HepG2 (cell line): ENCODE measurements around the gene YWHAQ. TPM values are rescaled to one million over a fixed set of nuclear protein-coding genes. Genes with fewer than 3 reads are reported as not detected.

Source experiments
- AGO1 ChIP-seq: fragments of 200-400 bp; formaldehyde crosslinking; IDR thresholded peaks from 2 replicates; pipeline ENCODE4 v1.6.1; 2017; ENCODE audit warnings: mild to moderate bottlenecking, low read depth, low read length, moderate library complexity; ENCODE audit not compliant: poor library complexity, severe bottlenecking
- HNF4A ChIP-seq: sonication (generic); formaldehyde crosslinking; IDR thresholded peaks from 2 replicates; pipeline ENCODE4 v1.4.0; 2020; ENCODE audit warnings: missing genetic modification reagents
- JARID2 ChIP-seq: sonication (generic); formaldehyde crosslinking; IDR thresholded peaks from 2 replicates; pipeline ENCODE4 v1.8.1; 2023; ENCODE audit warnings: missing genetic modification reagents, inconsistent platforms; ENCODE audit not compliant: insufficient replicate concordance
- KLF13 ChIP-seq: sonication (generic); formaldehyde crosslinking; IDR thresholded peaks from 2 replicates; pipeline ENCODE4 v1.4.0; 2020; ENCODE audit warnings: mild to moderate bottlenecking, missing genetic modification reagents
- KMT2B ChIP-seq: IDR thresholded peaks from 2 replicates; pipeline ENCODE4 v1.6.1; 2016; ENCODE audit warnings: missing genetic modification reagents, missing compliant biosample characterization
- NFYC ChIP-seq: IDR thresholded peaks from 2 replicates; pipeline ENCODE4 v1.6.1; 2016; ENCODE audit warnings: missing genetic modification reagents, missing compliant biosample characterization
- PCBP1 ChIP-seq: fragments of 200-400 bp; formaldehyde crosslinking; IDR thresholded peaks from 2 replicates; pipeline ENCODE4 v1.6.1; 2017; ENCODE audit warnings: mild to moderate bottlenecking, low read depth, low read length, borderline replicate concordance
- PCBP2 ChIP-seq: fragments of 200-400 bp; formaldehyde crosslinking; optimal IDR thresholded peaks from 2 replicates; pipeline ENCODE3; 2018; ENCODE audit warnings: low read length, low read depth; ENCODE audit not compliant: poor library complexity, severe bottlenecking
- SIN3B ChIP-seq: fragments of 150-350 bp; IDR thresholded peaks from 2 replicates; pipeline ENCODE4 v1.6.1; 2014; ENCODE audit warnings: low read length
- SRSF9 ChIP-seq: fragments of 200-400 bp; formaldehyde crosslinking; IDR thresholded peaks from 2 replicates; pipeline ENCODE4 v1.6.1; 2018; ENCODE audit warnings: borderline replicate concordance, mild to moderate bottlenecking, low read depth, low read length; ENCODE audit not compliant: insufficient read depth, poor library complexity, severe bottlenecking
- SRY ChIP-seq: sonication (generic); formaldehyde crosslinking; IDR thresholded peaks from 2 replicates; pipeline ENCODE4 v1.8.0; 2022; ENCODE audit warnings: mild to moderate bottlenecking, missing genetic modification reagents
- TBX2 ChIP-seq: sonication (generic); formaldehyde crosslinking; IDR thresholded peaks from 2 replicates; pipeline ENCODE4 v1.5.0; 2020; ENCODE audit warnings: missing genetic modification reagents, mild to moderate bottlenecking, borderline replicate concordance
- ZNF337 ChIP-seq: sonication (generic); formaldehyde crosslinking; IDR thresholded peaks from 2 replicates; pipeline ENCODE4 v1.5.1; 2020; ENCODE audit warnings: missing genetic modification reagents, low read depth, mild to moderate bottlenecking, borderline replicate concordance
- ZNF547 ChIP-seq: sonication (generic); formaldehyde crosslinking; IDR thresholded peaks from 2 replicates; pipeline ENCODE4 v1.5.1; 2020; ENCODE audit warnings: mild to moderate bottlenecking, missing genetic modification reagents
- ZNF552 ChIP-seq: sonication (generic); formaldehyde crosslinking; IDR thresholded peaks from 2 replicates; pipeline ENCODE4 v1.9.0; 2022; ENCODE audit warnings: missing genetic modification reagents, mild to moderate bottlenecking, borderline replicate concordance
- ZNF749 ChIP-seq: sonication (generic); formaldehyde crosslinking; IDR thresholded peaks from 2 replicates; pipeline ENCODE4 v1.8.0; 2022; ENCODE audit warnings: mild to moderate bottlenecking, missing genetic modification reagents, moderate library complexity, borderline replicate concordance
- ZNF879 ChIP-seq: sonication (generic); formaldehyde crosslinking; IDR thresholded peaks from 2 replicates; pipeline ENCODE4 v1.8.1; 2023; ENCODE audit warnings: missing genetic modification reagents
- polyA plus RNA-seq, 8 experiments: library from polyadenylated mRNA; depleted of rRNA in 3 of 8; stranded (reverse) in 7 of 8; unstranded in 1 of 8; fragments of >200 nt; fragmentation: Illumina TruSeq in 4 of 8; extraction: Trizol in 4 of 8; gene quantifications; 2 replicates each; pipeline versions ENCODE4 v1.2.1 to v1.2.3, GENCODE V29; 2011 to 2016; ENCODE audit warnings: low read depth in 4 of 8, missing spikeins in 1 of 8, mixed read lengths in 1 of 8; ENCODE audit not compliant: insufficient read depth in 1 of 8
- total RNA-seq, 5 experiments: library from RNA; depleted of rRNA; stranded (reverse); fragments of >200 nt; fragmentation: Illumina TruSeq; extraction: Trizol; gene quantifications; 2 replicates each; pipeline ENCODE4 v1.2.3, GENCODE V29; 2016; ENCODE audit warnings: low read depth in 1 of 5
- TF ChIP-seq, protein P1 (sequence below): sonication (generic); formaldehyde crosslinking; IDR thresholded peaks from 2 replicates; pipeline ENCODE4 v1.5.1; 2020; ENCODE audit warnings: mild to moderate bottlenecking, missing genetic modification reagents, moderate library complexity
- TF ChIP-seq, protein P2 (sequence below): sonication (generic); formaldehyde crosslinking; IDR thresholded peaks from 2 replicates; pipeline ENCODE4 v1.8.1; 2023; ENCODE audit warnings: mild to moderate bottlenecking, missing genetic modification reagents
- TF ChIP-seq, protein P3 (sequence below): IDR thresholded peaks from 2 replicates; pipeline ENCODE4 v1.6.1; 2016; ENCODE audit warnings: missing genetic modification reagents, missing compliant biosample characterization
- TF ChIP-seq, protein P4 (sequence below): sonication (generic); formaldehyde crosslinking; IDR thresholded peaks from 2 replicates; pipeline ENCODE4 v1.8.0; 2023; ENCODE audit warnings: mild to moderate bottlenecking, missing genetic modification reagents
- TF ChIP-seq, protein P5 (sequence below): sonication (generic); formaldehyde crosslinking; conservative IDR thresholded peaks from 2 replicates; pipeline ENCODE4 v1.4.0; 2020; ENCODE audit warnings: missing genetic modification reagents
- TF ChIP-seq, protein P6 (sequence below): sonication (generic); formaldehyde crosslinking; IDR thresholded peaks from 2 replicates; pipeline ENCODE4 v1.8.0; 2022; ENCODE audit warnings: mild to moderate bottlenecking, missing genetic modification reagents, moderate library complexity

The YWHAQ gene
- total and polyA plus RNA-seq, 2 of the 13 experiments (the other 11 are each of a cell fraction or from before 2014, with no cell fraction given) = 160 to 304 TPM

DNA sequence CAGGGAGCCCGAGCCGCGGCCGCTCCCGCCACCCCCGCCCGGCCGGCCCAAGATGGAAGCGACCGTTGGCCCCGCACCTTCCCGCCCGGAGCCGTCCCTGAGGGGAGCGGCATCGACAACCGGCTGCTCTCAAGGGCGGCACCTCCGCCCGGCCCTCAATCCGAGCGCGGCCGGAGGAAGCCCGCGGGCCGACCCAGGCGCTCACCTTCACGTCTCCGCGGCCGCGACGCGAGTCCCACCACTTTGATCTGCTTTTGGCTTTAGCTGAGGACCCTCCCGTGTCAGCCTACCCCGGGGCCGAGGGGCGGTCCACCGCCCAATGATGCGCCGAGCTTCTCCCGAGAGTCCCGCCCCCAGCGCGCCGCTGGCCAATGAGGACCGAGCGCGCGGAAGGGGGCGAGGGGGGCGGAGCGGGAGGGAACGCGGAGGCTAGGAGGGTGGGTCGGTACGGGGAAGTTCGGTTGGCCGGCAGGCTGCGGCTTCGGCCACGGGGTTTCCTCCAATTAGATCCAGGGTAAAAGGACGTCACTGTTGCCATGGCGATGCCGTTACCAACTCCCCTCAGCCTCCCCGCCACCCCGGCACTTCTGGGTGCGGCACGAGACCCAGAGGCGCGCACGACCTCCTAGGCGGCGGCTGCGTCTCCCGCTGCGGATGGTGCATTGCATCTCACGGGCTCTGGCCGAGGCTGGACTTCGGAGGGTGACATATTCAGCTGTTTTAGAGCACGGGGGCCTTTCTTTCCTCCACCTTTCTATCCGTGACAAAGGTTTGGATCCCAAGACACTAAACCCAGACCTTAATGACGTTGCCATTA lies at the start of gene YWHAQ (continued):
- 0 out of 2 replicates have a peak, but pooled peaks have one; percentile 72 for TF ChIP-seq TBX2 (CRISPR knock-in tag)
- TF ChIP-seq JARID2 (CRISPR knock-in tag) = peak; percentile 17
- TF ChIP-seq, protein P1, sequence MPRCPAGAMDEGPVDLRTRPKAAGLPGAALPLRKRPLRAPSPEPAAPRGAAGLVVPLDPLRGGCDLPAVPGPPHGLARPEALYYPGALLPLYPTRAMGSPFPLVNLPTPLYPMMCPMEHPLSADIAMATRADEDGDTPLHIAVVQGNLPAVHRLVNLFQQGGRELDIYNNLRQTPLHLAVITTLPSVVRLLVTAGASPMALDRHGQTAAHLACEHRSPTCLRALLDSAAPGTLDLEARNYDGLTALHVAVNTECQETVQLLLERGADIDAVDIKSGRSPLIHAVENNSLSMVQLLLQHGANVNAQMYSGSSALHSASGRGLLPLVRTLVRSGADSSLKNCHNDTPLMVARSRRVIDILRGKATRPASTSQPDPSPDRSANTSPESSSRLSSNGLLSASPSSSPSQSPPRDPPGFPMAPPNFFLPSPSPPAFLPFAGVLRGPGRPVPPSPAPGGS (CRISPR knock-in tag) = peak; percentile 83
- TF ChIP-seq SIN3B = peak; percentile 17; the same call in 1 of the 2 replicates
- TF ChIP-seq SRSF9 = no peak
- TF ChIP-seq, protein P2, sequence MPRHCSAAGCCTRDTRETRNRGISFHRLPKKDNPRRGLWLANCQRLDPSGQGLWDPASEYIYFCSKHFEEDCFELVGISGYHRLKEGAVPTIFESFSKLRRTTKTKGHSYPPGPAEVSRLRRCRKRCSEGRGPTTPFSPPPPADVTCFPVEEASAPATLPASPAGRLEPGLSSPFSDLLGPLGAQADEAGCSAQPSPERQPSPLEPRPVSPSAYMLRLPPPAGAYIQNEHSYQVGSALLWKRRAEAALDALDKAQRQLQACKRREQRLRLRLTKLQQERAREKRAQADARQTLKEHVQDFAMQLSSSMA (CRISPR knock-in tag) = peak; percentile 69; the same call in 1 of the 2 replicates
- TF ChIP-seq ZNF552 = no peak; the same call in 1 of the 2 replicates
- peak; percentile 100 for TF ChIP-seq NFYC
- peak; percentile 40; the same call in 1 of the 2 replicates for TF ChIP-seq ZNF749 (CRISPR knock-in tag)
- TF ChIP-seq ZNF879 (CRISPR knock-in tag) = no peak
- TF ChIP-seq ZNF547 (CRISPR knock-in tag) = peak; percentile 72; the same call in 1 of the 2 replicates
- peak; percentile 82 for TF ChIP-seq KMT2B (CRISPR knock-in tag)
- TF ChIP-seq, protein P3, sequence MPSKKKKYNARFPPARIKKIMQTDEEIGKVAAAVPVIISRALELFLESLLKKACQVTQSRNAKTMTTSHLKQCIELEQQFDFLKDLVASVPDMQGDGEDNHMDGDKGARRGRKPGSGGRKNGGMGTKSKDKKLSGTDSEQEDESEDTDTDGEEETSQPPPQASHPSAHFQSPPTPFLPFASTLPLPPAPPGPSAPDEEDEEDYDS (CRISPR knock-in tag) = peak; percentile 98
- TF ChIP-seq, protein P4, sequence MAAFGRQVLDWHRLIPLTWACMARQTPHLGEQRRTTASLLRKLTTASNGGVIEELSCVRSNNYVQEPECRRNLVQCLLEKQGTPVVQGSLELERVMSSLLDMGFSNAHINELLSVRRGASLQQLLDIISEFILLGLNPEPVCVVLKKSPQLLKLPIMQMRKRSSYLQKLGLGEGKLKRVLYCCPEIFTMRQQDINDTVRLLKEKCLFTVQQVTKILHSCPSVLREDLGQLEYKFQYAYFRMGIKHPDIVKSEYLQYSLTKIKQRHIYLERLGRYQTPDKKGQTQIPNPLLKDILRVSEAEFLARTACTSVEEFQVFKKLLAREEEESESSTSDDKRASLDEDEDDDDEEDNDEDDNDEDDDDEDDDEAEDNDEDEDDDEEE = peak; percentile 74; the same call in 1 of the 2 replicates
- TF ChIP-seq, protein P5, sequence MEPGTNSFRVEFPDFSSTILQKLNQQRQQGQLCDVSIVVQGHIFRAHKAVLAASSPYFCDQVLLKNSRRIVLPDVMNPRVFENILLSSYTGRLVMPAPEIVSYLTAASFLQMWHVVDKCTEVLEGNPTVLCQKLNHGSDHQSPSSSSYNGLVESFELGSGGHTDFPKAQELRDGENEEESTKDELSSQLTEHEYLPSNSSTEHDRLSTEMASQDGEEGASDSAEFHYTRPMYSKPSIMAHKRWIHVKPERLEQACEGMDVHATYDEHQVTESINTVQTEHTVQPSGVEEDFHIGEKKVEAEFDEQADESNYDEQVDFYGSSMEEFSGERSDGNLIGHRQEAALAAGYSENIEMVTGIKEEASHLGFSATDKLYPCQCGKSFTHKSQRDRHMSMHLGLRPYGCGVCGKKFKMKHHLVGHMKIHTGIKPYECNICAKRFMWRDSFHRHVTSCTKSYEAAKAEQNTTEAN (CRISPR knock-in tag) = no peak
- TF ChIP-seq AGO1 = no peak
- peak; percentile 45 for TF ChIP-seq HNF4A
- 0 out of 2 replicates have a peak, but pooled peaks have one; percentile 14 for TF ChIP-seq ZNF337 (CRISPR knock-in tag)
- TF ChIP-seq, protein P6, sequence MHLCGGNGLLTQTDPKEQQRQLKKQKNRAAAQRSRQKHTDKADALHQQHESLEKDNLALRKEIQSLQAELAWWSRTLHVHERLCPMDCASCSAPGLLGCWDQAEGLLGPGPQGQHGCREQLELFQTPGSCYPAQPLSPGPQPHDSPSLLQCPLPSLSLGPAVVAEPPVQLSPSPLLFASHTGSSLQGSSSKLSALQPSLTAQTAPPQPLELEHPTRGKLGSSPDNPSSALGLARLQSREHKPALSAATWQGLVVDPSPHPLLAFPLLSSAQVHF (CRISPR knock-in tag) = no peak
- peak; percentile 55; the same call in 1 of the 2 replicates for TF ChIP-seq SRY
- TF ChIP-seq PCBP1 = peak; percentile 87
- no peak for TF ChIP-seq KLF13
- TF ChIP-seq PCBP2 = no peak
